Neural progenitor cell (in vitro differentiated cells): ENCODE data around the gene PRG2.

Experiments used
- CTCF ChIP-seq: fragments of 200-600 bp; sonication (generic); IDR thresholded peaks from 2 replicates; pipeline ENCODE4 v1.5.1; 2017; ENCODE audit warnings: antibody characterized with exemption, mild to moderate bottlenecking
- EZH2phosphoT487 ChIP-seq: fragments of 200-600 bp; sonication (generic); IDR thresholded peaks from 2 replicates; pipeline ENCODE4 v1.6.1; 2017; ENCODE audit warnings: antibody characterized with exemption

GRCh38 chr11:57340039-57340615, 50.3 kb downstream of the PRG2 start:
- TF ChIP-seq EZH2phosphoT487 (no peak), CTCF (peak; percentile 59)
